Endothelial cell of umbilical vein (primary cell): ENCODE data around the gene XRN1.

Experiments
- CTCF ChIP-seq, 2 donors: IDR thresholded peaks; 1 replicate in 1 of 2; 2 replicates in 1 of 2; pipeline ENCODE4 v1.5.1; 2011; ENCODE audit warnings: low read length in 2 of 2, mild to moderate bottlenecking in 2 of 2, moderate library complexity in 2 of 2, control low read depth in 1 of 2, inconsistent platforms in 1 of 2, low read depth in 1 of 2; ENCODE audit not compliant: insufficient read depth in 1 of 2; ENCODE audit errors: extremely low read depth in 1 of 2
- EZH2 ChIP-seq: IDR thresholded peaks from 2 replicates; pipeline ENCODE4 v1.6.1; 2012; ENCODE audit warnings: borderline replicate concordance, low read depth, mild to moderate bottlenecking, moderate library complexity, low read length, inconsistent platforms; ENCODE audit not compliant: severe bottlenecking
- FOS ChIP-seq: IDR thresholded peaks from 2 replicates; pipeline ENCODE4 v1.6.1; 2011; ENCODE audit warnings: mild to moderate bottlenecking, low read length, moderate library complexity, borderline replicate concordance; ENCODE audit not compliant: insufficient read depth
- GATA2 ChIP-seq: IDR thresholded peaks from 2 replicates; pipeline ENCODE4 v1.7.0; 2011; ENCODE audit warnings: low read depth, mild to moderate bottlenecking, moderate library complexity, mixed read lengths, low read length; ENCODE audit not compliant: insufficient read length, insufficient read depth
- JUN ChIP-seq: IDR thresholded peaks from 2 replicates; pipeline ENCODE4 v1.6.1; 2011; ENCODE audit warnings: borderline replicate concordance, low read depth; ENCODE audit not compliant: insufficient read length, insufficient read depth
- MYC ChIP-seq: IDR thresholded peaks from one replicate; pipeline ENCODE4 v1.6.1; 2011; ENCODE audit warnings: mild to moderate bottlenecking, low read depth, low read length
- POLR2A ChIP-seq: IDR thresholded peaks from 2 replicates; pipeline ENCODE4 v1.6.1; 2012; ENCODE audit warnings: low read depth, mild to moderate bottlenecking, control low read depth, low read length

- TF ChIP-seq CTCF (IDR thresholded peaks at IDR 0.05; ENCODE audit: extremely low read depth in 1 of 2, insufficient read depth in 1 of 2, low read depth in 1 of 2, low read length in 2 of 2): no peak
- TF ChIP-seq POLR2A: no peak
- no peak for TF ChIP-seq EZH2
- no peak for TF ChIP-seq JUN
- no peak for TF ChIP-seq FOS
- TF ChIP-seq MYC: no peak
- TF ChIP-seq GATA2: no peak
Measured at GRCh38 chr3:142436951-142437585, 10.8 kb downstream of the XRN1 start.
